GM21390 (cell line): ENCODE results near the gene SPSB2.

Experiments
- ATAC-seq: cut with Tn5 transposase; IDR thresholded peaks from one replicate; pipeline ENCODE4 v1.9.1; 2021; ENCODE audit not compliant: unreplicated experiment

The SPSB2 gene

GRCh38 chr12:6822426-6823135, 50.5 kb downstream of the SPSB2 start:
- no peak for ATAC-seq

GRCh38 chr12:6821591-6822425, 51.3 kb downstream of the SPSB2 start, which contains the start of gene GPR162:
TSS of gene GPR162 (plus strand) at chr12:6821821. CDS start at chr12:6823899, 2,078 bp downstream.
- no peak for ATAC-seq
